HG02943 (cell line): ENCODE results near the gene C15orf61.

ENCODE experiments used
- ATAC-seq: cut with Tn5 transposase; IDR thresholded peaks from one replicate; pipeline ENCODE4 v1.9.1; 2021; ENCODE audit warnings: mild to moderate bottlenecking, low read depth, moderate library complexity; ENCODE audit not compliant: unreplicated experiment

C15orf61 gene

GRCh38 chr15:67512933-67513714 is 7.8 kb upstream of the C15orf61 start:
- ATAC-seq: no peak

DNA sequence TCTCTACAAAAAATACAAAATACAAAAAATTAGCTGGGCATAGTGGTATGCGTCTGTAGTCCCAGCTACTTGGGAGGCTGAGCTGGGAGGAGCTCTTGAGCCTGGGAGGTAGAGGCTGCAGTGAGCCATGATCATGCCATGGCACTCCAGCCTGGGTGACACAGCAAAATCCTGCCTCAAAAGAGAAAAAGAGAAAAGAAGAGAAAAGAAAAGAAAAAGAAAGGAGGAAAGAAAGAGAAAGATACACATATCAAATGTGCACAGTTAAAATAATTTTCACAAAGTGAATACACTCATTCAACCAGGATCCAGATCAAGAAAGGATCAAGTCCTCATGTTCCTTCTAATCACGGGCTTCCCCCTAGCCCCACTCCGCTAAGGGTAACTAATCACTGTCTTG is 5.8 kb upstream of the C15orf61 start:
- no peak for ATAC-seq

DNA sequence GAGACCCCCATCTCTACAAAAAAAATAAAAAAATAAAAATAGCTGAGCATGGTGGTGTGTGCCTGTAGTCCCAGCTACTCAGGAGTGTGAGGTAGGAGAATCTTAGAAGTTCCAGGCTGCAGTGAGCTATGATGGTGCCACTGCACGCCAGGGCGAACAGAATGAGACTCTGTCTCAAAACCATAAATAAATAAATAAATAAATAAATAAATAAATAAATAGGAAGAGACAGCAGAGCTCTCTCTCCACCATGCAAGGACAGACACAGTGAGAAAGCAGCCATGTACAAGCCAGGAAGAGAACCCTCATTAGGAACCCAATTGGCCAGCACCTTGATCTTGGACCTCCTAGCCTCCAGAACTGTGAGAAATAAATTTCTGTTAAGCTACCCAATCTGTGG is 5.4 kb upstream of the C15orf61 start:
- ATAC-seq: no peak

DNA sequence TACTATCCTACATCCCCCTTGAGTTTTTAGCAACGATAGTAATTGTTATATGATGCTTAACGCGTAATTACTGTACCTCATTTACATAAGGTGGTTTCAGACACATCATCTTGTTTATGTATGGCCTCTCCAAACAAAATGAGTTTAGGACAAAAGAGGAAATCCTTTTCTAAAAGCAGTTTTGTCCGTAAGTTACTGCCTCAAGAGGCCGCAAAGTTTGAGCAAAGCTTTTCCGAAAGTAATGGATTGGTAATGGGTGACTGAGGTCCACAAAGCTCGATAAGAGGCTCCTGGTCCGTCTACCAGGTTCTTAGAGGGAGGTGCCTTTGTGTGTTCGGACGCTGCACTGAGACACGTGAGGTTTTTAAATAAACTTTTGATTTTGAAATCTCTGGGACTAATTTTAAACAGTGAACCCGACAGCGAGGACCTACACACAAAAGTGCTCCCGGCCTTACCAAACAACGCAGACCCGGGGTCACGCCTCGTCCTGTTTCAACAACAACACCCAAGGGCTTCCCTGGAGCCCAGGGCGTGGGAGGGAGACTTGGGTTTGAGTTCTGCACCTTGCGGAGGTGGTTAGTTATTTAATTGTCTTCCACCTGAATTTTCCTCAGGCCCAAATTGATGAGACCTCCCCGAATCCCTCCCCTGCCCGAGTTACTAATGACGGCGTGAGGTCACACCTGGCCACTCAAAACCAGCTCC is 456 bp upstream of the C15orf61 start:
- ATAC-seq: peak; percentile 12

GRCh38 chr15:67521783-67522568 is 1.0 kb downstream of the C15orf61 start:
- ATAC-seq: no peak

DNA sequence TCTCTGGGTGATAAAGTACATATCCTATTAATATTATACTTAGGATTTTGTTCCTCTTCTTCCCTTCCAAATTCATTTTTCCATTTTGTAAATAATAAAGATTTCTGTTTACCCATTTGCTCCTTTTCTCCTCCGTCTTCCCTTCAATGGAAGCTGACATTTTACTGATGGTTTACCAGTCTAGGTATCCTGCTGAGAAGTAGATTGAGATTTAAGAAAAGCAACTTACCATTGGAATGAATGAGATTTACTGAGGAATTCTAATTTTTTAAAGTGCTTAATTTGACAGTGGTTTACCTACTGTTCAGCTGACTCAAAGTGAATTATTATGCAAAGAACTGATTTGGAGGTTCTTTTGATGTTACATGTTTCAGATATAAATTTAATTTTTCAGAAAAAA is 2.4 kb downstream of the C15orf61 start:
- ATAC-seq: no peak

DNA sequence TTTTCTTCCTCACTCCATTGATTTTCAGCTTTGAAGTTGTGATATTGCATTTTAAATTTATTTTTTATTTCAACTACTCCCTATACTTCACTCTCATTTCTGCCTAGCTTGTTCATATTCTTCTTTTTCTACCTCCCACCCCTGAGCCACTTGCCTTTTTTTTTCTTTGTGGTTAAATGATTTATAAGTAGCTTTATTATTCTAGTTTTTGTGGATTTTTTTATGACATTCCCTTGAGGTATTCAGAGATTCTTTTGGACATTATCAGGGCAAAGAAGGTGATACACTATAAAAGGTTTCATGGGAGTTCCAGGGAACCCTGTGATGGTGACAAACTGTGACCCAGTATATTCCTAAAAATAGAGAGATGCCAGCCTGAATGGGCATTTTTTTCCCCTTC is 3.3 kb downstream of the C15orf61 start:
- ATAC-seq: no peak

- ATAC-seq: no peak
Observed at GRCh38 chr15:67528513-67528912, 7.6 kb downstream of the C15orf61 start.

- ATAC-seq: no peak
Observed at GRCh38 chr15:67531379-67531914, 10.5 kb downstream of the C15orf61 start.

GRCh38 chr15:67533873-67534272 is 12.9 kb downstream of the C15orf61 start:
- ATAC-seq: no peak

- no peak for ATAC-seq
Observed at GRCh38 chr15:67534360-67534759, 13.4 kb downstream of the C15orf61 start.

GRCh38 chr15:67537771-67538170 is 16.8 kb downstream of the C15orf61 start:
- ATAC-seq: no peak

- ATAC-seq: peak; percentile 45
Observed at GRCh38 chr15:67542420-67543347, 21.8 kb downstream of the C15orf61 start, which contains the start of gene MAP2K5. Gene MAP2K5, plus strand, starts transcription at chr15:67542703. Its CDS starts 633 bp downstream, at chr15:67543336.

- no peak for ATAC-seq
Observed at GRCh38 chr15:67543348-67543718, 22.4 kb downstream of the C15orf61 start.

- no peak for ATAC-seq
Observed at GRCh38 chr15:67544475-67544874, 23.5 kb downstream of the C15orf61 start.

DNA sequence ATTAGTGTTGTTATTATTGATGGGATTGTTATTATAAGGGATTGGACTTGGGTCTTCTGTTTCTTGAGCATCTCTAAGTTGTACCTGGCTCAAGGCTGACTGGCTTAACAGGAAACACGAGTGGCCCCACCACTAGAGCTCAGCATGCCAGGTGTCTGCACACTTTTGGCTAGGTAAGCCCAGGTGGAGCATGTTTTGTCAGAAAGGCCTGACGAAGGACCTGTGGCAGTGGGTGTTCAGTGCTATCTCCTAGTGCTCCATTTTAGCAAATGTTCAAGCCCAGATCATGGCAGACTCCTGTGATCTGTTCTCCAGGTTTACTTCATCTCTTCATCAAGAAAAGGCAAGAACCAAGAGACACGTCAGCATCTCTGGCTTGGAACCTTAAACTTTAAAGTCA is 24.9 kb downstream of the C15orf61 start:
- no peak for ATAC-seq

DNA sequence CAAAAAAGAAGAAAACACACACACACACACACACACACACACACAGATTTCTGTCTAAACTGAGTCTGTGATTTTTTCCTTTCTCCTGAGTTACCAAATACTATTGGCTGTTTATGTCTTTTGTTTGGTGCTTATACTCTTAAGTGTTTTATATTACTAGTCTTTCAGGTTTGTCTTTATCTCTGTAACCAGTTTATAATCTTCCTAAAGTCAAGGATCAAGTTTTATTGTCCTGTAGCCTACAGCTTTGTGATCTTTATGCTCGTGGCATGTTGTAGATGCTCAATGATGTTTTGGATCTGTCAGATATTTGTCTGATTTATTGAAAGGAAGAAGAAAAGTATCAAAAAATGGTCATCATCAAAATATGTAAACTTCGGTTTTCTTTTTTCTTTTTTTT is 26.1 kb downstream of the C15orf61 start:
- ATAC-seq: no peak

DNA sequence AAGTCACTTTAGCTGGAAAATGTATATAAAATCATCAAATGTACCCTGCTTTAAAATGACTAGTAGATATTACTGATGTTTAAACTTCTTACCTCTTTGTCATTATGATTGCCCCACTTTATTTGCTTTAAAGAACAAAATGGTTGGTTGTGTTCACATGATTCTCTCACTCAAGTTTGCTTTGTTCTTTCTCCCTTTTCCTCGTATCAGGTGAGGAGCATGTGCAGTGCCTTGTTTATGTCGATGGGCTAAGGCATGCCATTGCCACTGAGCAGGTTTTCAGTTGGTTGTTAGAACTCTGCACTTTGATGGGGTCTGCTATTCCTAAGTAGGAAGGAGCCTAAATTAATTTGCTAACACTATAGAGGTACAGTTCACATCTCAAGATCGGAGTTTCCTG is 26.9 kb downstream of the C15orf61 start:
- no peak for ATAC-seq

GRCh38 chr15:67548236-67548852 is 27.4 kb downstream of the C15orf61 start:
- ATAC-seq: no peak
